Skeletal muscle satellite cell (primary cell): ENCODE measurements around the gene EPC1.

Experiments used
- H3K27me3 ChIP-seq: 2 replicates; pipeline ENCODE4 v1.7.0; 2013; ENCODE audit warnings: low read length; ENCODE audit not compliant: control insufficient read depth, insufficient read depth
- H3K36me3 ChIP-seq: 2 replicates; pipeline ENCODE4 v1.7.0; 2013; ENCODE audit warnings: mild to moderate bottlenecking, control low read depth, low read length; ENCODE audit not compliant: insufficient read depth
- H3K4me1 ChIP-seq: 2 replicates; pipeline ENCODE4 v1.7.0; 2013; ENCODE audit warnings: low read length; ENCODE audit not compliant: control insufficient read depth, insufficient read depth
- H3K4me2 ChIP-seq: 2 replicates; pipeline ENCODE4 v1.7.0; 2013; ENCODE audit warnings: mild to moderate bottlenecking, low read length
- H3K4me3 ChIP-seq: 2 replicates; pipeline ENCODE4 v1.7.0; 2013; ENCODE audit warnings: low read length
- H3K9ac ChIP-seq: 2 replicates; pipeline ENCODE4 v1.7.0; 2013; ENCODE audit warnings: mild to moderate bottlenecking, low read depth, low read length, moderate library complexity
- H3K9me3 ChIP-seq: replicated peaks from 2 replicates; pipeline ENCODE4 v1.7.0; 2013; ENCODE audit warnings: mild to moderate bottlenecking, control low read depth, low read length

The EPC1 gene

GRCh38 chr10:32349199-32349585 is 2.2 kb upstream of the EPC1 start:
- Histone ChIP-seq H3K4me3 (no peak overlapping the region), H3K4me2 (no peak overlapping the region), H3K9me3 (no peaks in the 10 kb centered on the region), H3K36me3 (peaks cover 4% of the 10 kb centered on the region), H3K27me3 (no peaks in the 10 kb centered on the region), H3K4me1 (peaks cover 5% of the 10 kb centered on the region), H3K9ac (no peak overlapping the region)

GRCh38 chr10:32348297-32349198 is 1.6 kb upstream of the EPC1 start:
- Histone ChIP-seq H3K27me3 (no peaks in the 10 kb centered on the region), H3K4me2 (peak overlapping the region; percentile 84), H3K4me1 (peaks cover 10% of the 10 kb centered on the region), H3K36me3 (peaks cover 11% of the 10 kb centered on the region), H3K4me3 (no peak overlapping the region), H3K9me3 (no peaks in the 10 kb centered on the region), H3K9ac (no peak overlapping the region)

GRCh38 chr10:32347363-32348022 is 535 bp upstream of the EPC1 start:
- no peaks in the 10 kb centered on the region for H3K9me3 ChIP-seq
- H3K4me3 ChIP-seq: peak overlapping the region; percentile 94
- peak overlapping the region; percentile 100 for H3K9ac ChIP-seq

DNA sequence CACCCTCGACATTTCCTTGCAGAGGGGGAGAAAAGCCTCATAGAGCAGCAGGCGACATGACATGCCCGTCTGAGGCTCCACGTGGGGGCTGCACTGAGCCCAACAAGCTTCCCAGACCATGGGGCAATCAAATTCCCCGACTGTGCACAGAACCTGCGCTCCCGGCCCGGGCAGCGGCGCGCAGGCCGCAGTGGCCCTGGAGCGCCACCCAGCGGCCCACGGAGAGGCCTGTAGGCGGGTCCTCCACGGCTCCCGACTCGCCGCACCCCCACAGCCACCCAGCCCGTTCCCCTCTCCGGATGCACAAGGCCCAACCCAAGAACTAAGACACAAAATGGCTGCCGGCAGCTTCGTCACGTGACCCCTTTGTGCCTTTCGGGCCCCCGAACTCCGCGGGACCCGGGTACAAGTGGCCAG is 816 bp downstream of the EPC1 start:
- Histone ChIP-seq H3K9ac (peak overlapping the region; percentile 100), H3K9me3 (no peaks in the 10 kb centered on the region), H3K4me3 (peak overlapping the region; percentile 94), H3K4me1 (peaks cover 18% of the 10 kb centered on the region), H3K4me2 (peak overlapping the region; percentile 84), H3K36me3 (peaks cover 12% of the 10 kb centered on the region), H3K27me3 (no peaks in the 10 kb centered on the region)

More at GRCh38 chr10:32347363-32348022, 535 bp upstream of the EPC1 start:
- peak overlapping the region; percentile 84 for H3K4me2 ChIP-seq
- H3K4me1 ChIP-seq: peaks cover 10% of the 10 kb centered on the region
- H3K27me3 ChIP-seq: no peaks in the 10 kb centered on the region
- peaks cover 12% of the 10 kb centered on the region for H3K36me3 ChIP-seq

DNA sequence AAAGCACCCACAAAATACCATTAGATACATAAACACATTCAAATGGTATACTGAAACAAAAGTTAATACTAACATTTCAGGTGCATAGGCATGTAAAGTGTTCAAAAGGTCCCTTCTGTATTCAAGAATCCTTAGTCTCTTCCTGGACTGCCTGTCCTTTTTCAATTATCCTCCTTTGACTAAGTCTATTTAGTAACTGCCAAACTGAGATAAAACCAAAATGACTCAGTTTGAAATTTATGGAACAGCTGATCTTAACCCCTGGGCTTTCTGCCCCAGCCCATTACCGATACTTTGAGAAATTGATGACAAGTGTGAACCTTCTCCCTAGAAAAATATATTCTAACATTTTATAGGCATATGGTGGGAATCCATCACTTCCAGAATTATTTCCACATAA is 5.4 kb downstream of the EPC1 start:
- Histone ChIP-seq H3K9me3 (no peaks in the 10 kb centered on the region), H3K9ac (no peak overlapping the region), H3K36me3 (peaks cover 12% of the 10 kb centered on the region), H3K27me3 (no peaks in the 10 kb centered on the region), H3K4me2 (peak overlapping the region; percentile 12), H3K4me1 (peaks cover 27% of the 10 kb centered on the region), H3K4me3 (no peak overlapping the region)

DNA sequence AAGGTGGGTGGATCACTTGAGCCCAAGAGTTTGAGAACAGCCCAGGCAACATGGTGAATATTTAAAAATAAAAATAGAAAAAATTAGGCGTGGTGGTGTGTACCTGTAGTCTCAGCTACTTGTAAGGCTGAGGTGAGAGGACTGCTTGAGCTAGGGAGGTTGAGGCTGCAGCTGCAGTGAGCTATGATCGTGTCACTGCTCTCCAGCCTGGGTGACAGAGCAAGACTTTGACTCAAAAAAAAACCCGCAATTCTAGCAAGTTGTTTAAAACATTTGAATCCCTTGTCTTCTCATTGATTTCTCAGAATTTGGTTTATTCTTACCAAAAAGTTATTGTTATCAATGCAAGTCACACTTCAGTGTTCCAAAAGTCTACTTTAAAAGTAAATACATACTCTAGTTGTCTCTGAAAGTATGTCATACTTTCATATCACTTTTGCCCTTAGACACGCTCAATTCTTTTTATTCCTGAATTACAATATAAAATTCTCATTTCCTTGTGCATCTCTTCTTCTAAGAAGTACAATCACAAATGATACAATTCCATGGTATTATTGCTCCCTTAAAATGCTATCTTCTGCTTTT is 6.3 kb downstream of the EPC1 start:
- H3K36me3 ChIP-seq: peaks cover 8% of the 10 kb centered on the region
- H3K4me1 ChIP-seq: peaks cover 27% of the 10 kb centered on the region
- no peaks in the 10 kb centered on the region for H3K9me3 ChIP-seq
- H3K4me2 ChIP-seq: no peak overlapping the region
- H3K27me3 ChIP-seq: no peaks in the 10 kb centered on the region
- no peak overlapping the region for H3K9ac ChIP-seq
- no peak overlapping the region for H3K4me3 ChIP-seq

DNA sequence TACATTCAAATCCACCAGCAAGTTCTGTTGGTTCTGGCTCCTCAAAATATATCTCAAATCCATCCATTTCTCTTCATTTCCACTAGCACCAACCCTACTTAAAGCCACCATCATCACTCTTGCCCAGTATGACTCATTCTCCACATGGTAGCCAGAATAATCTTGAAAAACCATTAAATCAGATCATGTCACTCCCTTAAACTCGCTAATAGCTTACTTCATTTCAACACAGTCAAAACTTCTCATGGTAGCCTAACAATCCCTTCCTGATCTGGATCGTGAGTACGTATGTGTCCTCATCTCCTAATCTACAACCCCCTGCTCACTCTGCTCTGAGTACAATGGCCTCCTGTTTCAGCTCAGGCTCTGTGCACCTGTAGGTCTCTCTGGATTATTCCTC is 8.7 kb downstream of the EPC1 start:
- no peaks in the 10 kb centered on the region for H3K27me3 ChIP-seq
- H3K9me3 ChIP-seq: no peaks in the 10 kb centered on the region
- peaks cover 17% of the 10 kb centered on the region for H3K4me1 ChIP-seq
- H3K4me2 ChIP-seq: no peak overlapping the region
- H3K36me3 ChIP-seq: no peaks in the 10 kb centered on the region
- no peak overlapping the region for H3K9ac ChIP-seq
- H3K4me3 ChIP-seq: no peak overlapping the region

GRCh38 chr10:32337350-32337749 is 9.6 kb downstream of the EPC1 start:
- H3K4me2 ChIP-seq: no peak overlapping the region
- no peaks in the 10 kb centered on the region for H3K27me3 ChIP-seq
- H3K9ac ChIP-seq: no peak overlapping the region
- no peak overlapping the region for H3K4me3 ChIP-seq
- H3K9me3 ChIP-seq: no peaks in the 10 kb centered on the region
- H3K4me1 ChIP-seq: peaks cover 21% of the 10 kb centered on the region
- H3K36me3 ChIP-seq: peaks cover 2% of the 10 kb centered on the region

DNA sequence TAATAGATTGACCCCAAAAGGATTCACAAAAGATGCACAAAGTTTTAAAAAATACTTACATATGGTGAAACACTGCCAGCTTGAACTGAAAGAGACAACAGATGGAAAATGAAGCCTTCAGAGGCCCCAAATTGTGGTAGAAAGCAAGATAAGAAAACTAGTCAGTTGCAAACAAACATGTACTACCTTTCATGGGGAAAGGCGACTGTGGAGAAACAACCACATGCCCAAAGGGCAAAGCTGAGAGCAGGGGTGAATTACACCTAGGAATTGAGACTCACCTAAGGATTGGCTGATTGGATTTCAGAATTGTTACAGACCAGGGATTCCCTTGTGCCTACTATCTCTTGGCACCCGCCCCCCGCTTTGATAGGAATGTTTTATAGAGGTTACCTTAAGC is 13.1 kb downstream of the EPC1 start:
- no peak overlapping the region for H3K4me3 ChIP-seq

GRCh38 chr10:32332299-32332750 is 14.6 kb downstream of the EPC1 start:
- H3K4me3 ChIP-seq: no peak overlapping the region
- H3K36me3 ChIP-seq: peaks cover 8% of the 10 kb centered on the region
- H3K9ac ChIP-seq: no peak overlapping the region
- peaks cover 12% of the 10 kb centered on the region for H3K4me1 ChIP-seq
- no peaks in the 10 kb centered on the region for H3K27me3 ChIP-seq
- no peaks in the 10 kb centered on the region for H3K9me3 ChIP-seq
- H3K4me2 ChIP-seq: no peak overlapping the region

More for the DNA sequence above, 13.1 kb downstream of the EPC1 start:
- peaks cover 3% of the 10 kb centered on the region for H3K36me3 ChIP-seq
- H3K9ac ChIP-seq: no peak overlapping the region
- peaks cover 19% of the 10 kb centered on the region for H3K4me1 ChIP-seq
- H3K4me2 ChIP-seq: no peak overlapping the region
- no peaks in the 10 kb centered on the region for H3K27me3 ChIP-seq
- H3K9me3 ChIP-seq: no peaks in the 10 kb centered on the region

DNA sequence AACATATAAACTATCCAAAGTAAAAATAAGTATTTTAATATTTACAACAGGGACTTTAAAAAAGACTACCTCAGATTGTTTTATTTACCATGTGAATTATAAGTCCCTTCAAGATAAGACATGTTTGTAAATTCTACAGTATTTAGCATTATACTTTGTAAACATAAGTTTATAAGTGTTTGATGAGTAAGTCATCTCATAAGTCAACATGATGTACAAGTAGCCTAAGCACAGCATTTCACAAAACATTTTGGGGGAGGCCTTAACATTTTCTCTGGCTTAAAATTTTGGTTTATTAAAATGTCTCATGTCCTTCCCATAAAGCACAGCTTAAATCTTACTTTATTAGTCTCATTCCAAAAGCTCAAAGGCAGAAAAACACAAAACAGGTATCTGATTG is 15.4 kb downstream of the EPC1 start:
- Histone ChIP-seq H3K4me2 (no peak overlapping the region), H3K4me1 (peaks cover 19% of the 10 kb centered on the region), H3K36me3 (peaks cover 8% of the 10 kb centered on the region), H3K9me3 (no peaks in the 10 kb centered on the region), H3K9ac (no peak overlapping the region), H3K27me3 (no peaks in the 10 kb centered on the region), H3K4me3 (no peak overlapping the region)
